Gastroesophageal sphincter (tissue), 4 donors: ENCODE results near the gene LIX1. TPM values are rescaled to one million over a fixed set of nuclear protein-coding genes. Genes with fewer than 3 reads are reported as not detected.

Experiments
- ATAC-seq: fragments of 150-250 bp; one replicate; pipeline ENCODE4 v1.9.1; 2016; ENCODE audit warnings: mild to moderate bottlenecking, moderate library complexity
- H3K27ac ChIP-seq, 4 donors: fragments of 200-600 bp; sonication (generic) in 3 of 4; 1 replicate in 3 of 4; 2 replicates in 1 of 4; pipeline ENCODE4 v1.5.1; 2016 to 2019
- H3K27me3 ChIP-seq: fragments of 200-600 bp; sonication (generic); one replicate; pipeline ENCODE4 v1.5.1; 2019
- H3K36me3 ChIP-seq, 2 donors: fragments of 200-600 bp; sonication (generic); one replicate each; pipeline ENCODE4 v1.5.1; 2019; ENCODE audit warnings: control low read depth in 1 of 2
- H3K4me1 ChIP-seq, 3 donors: fragments of 200-600 bp; sonication (generic); 1 replicate in 2 of 3; 2 replicates in 1 of 3; pipeline ENCODE4 v1.5.1; 2016 to 2019; ENCODE audit warnings: control low read depth in 2 of 3
- H3K4me3 ChIP-seq, 2 donors: fragments of 200-600 bp; sonication (generic); one replicate each; pipeline ENCODE4 v1.5.1; 2019; ENCODE audit warnings: mild to moderate bottlenecking in 1 of 2, moderate library complexity in 1 of 2
- H3K9me3 ChIP-seq, 3 donors: fragments of 200-600 bp; sonication (generic); one replicate each; pipeline ENCODE4 v1.5.1; 2017 to 2019; ENCODE audit warnings: control low read depth in 2 of 3
- CTCF ChIP-seq, 4 experiments: fragments of 200-600 bp in 2 of 4; fragments of 450-650 bp in 2 of 4; sonication (generic) in 1 of 4; IDR thresholded peaks; one replicate each; pipeline ENCODE4 v1.5.1; 2017 to 2019; ENCODE audit warnings: antibody characterized with exemption in 4 of 4, mild to moderate bottlenecking in 2 of 4, moderate library complexity in 2 of 4
- EP300 ChIP-seq: sonication (generic); formaldehyde crosslinking; IDR thresholded peaks from one replicate; pipeline ENCODE4 v1.6.1; 2017; ENCODE audit warnings: antibody characterized with exemption, mild to moderate bottlenecking
- POLR2A ChIP-seq, 2 donors: fragments of 450-650 bp; IDR thresholded peaks; one replicate each; pipeline ENCODE4 v1.6.1; 2017; ENCODE audit warnings: antibody characterized with exemption in 2 of 2, mild to moderate bottlenecking in 2 of 2, moderate library complexity in 1 of 2
- POLR2AphosphoS5 ChIP-seq: sonication (generic); formaldehyde crosslinking; IDR thresholded peaks from one replicate; pipeline ENCODE4 v1.6.1; 2017; ENCODE audit warnings: antibody characterized with exemption
- WGBS, 2 donors: methylation state at CpG; one replicate each; pipeline ENCODE4 v1.1.5; 2018; ENCODE audit warnings: low coverage in 1 of 2; 5-methylcytosine and 5-hydroxymethylcytosine counted together
- total RNA-seq, 4 donors: library from RNA; depleted of rRNA; stranded (reverse); fragments of >200 nt; gene quantifications; one replicate each; pipeline ENCODE4 v1.1.0, GENCODE V29; 2016

Gene LIX1
- total RNA-seq, 4 donors from 2014 or later, result 0.08 to 1.1 (median 0.67) TPM; not detected in 1

- Histone ChIP-seq H3K27me3 (no peaks in the 10 kb centered on the region), H3K27ac (no peak overlapping the region), H3K4me1 (peaks cover 0 to 22% (median 0%) of the 10 kb centered on the region in 3 donors), H3K9me3 (no peaks in the 10 kb centered on the region), H3K36me3 (no peaks in the 10 kb centered on the region), H3K4me3 (no peak overlapping the region)
- TF ChIP-seq POLR2AphosphoS5 (no peak), EP300 (no peak)
- 82 to 86% methylated on average over 3 to 4 of the region's 4 CpGs for WGBS, 2 donors
- ATAC-seq, result no peak
These were observed 70.4 kb downstream of the LIX1 start for GRCh38 chr5:97071993-97072392.

- no peaks in the 10 kb centered on the region for H3K9me3 ChIP-seq
- ATAC-seq, result peak; percentile 81
- peaks cover 0 to 22% (median 0%) of the 10 kb centered on the region in 3 donors for H3K4me1 ChIP-seq
- TF ChIP-seq POLR2AphosphoS5 (peak; percentile 74), POLR2A (IDR thresholded peaks at IDR 0.05) (no peak), EP300 (no peak)
- WGBS, 2 donors, result 28 to 32% methylated on average over 8 of the region's 8 CpGs
- peak overlapping the region; percentile 54 to 69 (median 62) for H3K27ac ChIP-seq
- no peak overlapping the region for H3K4me3 ChIP-seq
- H3K36me3 ChIP-seq, result no peaks in the 10 kb centered on the region
- H3K27me3 ChIP-seq, result no peaks in the 10 kb centered on the region
These were observed 71.3 kb downstream of the LIX1 start for GRCh38 chr5:97071101-97071500.

GRCh38 chr5:97070234-97070633 lies 72.2 kb downstream of the LIX1 start:
- Histone ChIP-seq H3K36me3 (no peaks in the 10 kb centered on the region), H3K4me1 (peaks cover 0 to 22% (median 0%) of the 10 kb centered on the region in 3 donors), H3K27ac (peak overlapping the region in 2 of 4 donors; percentile 56 to 69), H3K9me3 (no peaks in the 10 kb centered on the region), H3K4me3 (no peak overlapping the region), H3K27me3 (no peaks in the 10 kb centered on the region)
- no peak for ATAC-seq
- TF ChIP-seq POLR2AphosphoS5 (no peak), CTCF (IDR thresholded peaks at IDR 0.05) (no peak), EP300 (no peak), POLR2A (IDR thresholded peaks at IDR 0.05) (no peak)

GRCh38 chr5:97067296-97067850 lies 75.0 kb downstream of the LIX1 start:
- peaks cover 0 to 22% (median 0%) of the 10 kb centered on the region in 3 donors for H3K4me1 ChIP-seq
- H3K9me3 ChIP-seq, result no peaks in the 10 kb centered on the region
- TF ChIP-seq EP300 (no peak), POLR2AphosphoS5 (no peak), CTCF (IDR thresholded peaks at IDR 0.05) (no peak), POLR2A (IDR thresholded peaks at IDR 0.05) (no peak)
- H3K27me3 ChIP-seq, result no peaks in the 10 kb centered on the region
- H3K36me3 ChIP-seq, result no peaks in the 10 kb centered on the region
- ATAC-seq, result no peak
- H3K4me3 ChIP-seq, result no peak overlapping the region
- 21 to 41% methylated on average over 3 to 4 of the region's 4 CpGs for WGBS, 2 donors
- H3K27ac ChIP-seq, result no peak overlapping the region

GRCh38 chr5:97065475-97065874 lies 76.9 kb downstream of the LIX1 start:
- peaks cover 0 to 10% (median 0%) of the 10 kb centered on the region in 3 donors for H3K4me1 ChIP-seq
- no peak overlapping the region for H3K27ac ChIP-seq
- no peak for TF ChIP-seq CTCF (IDR thresholded peaks at IDR 0.05)
- no peak for TF ChIP-seq POLR2A (IDR thresholded peaks at IDR 0.05)
- TF ChIP-seq EP300, result no peak
- TF ChIP-seq POLR2AphosphoS5, result no peak
- ATAC-seq, result no peak
- H3K4me3 ChIP-seq, result no peak overlapping the region
- no peaks in the 10 kb centered on the region for H3K27me3 ChIP-seq
- WGBS, 2 donors, result 78 to 93% methylated on average over 2 of the region's 2 CpGs
- no peaks in the 10 kb centered on the region for H3K36me3 ChIP-seq
- H3K9me3 ChIP-seq, result no peaks in the 10 kb centered on the region

- ATAC-seq, result no peak
These were observed 79.2 kb downstream of the LIX1 start for GRCh38 chr5:97063251-97063650.

More at GRCh38 chr5:97063251-97063650, 79.2 kb downstream of the LIX1 start:
- Histone ChIP-seq H3K4me3 (no peak overlapping the region), H3K9me3 (peaks cover 0 to 9% (median 0%) of the 10 kb centered on the region in 3 donors), H3K27ac (no peak overlapping the region), H3K4me1 (peaks cover 0 to 7% (median 0%) of the 10 kb centered on the region in 3 donors), H3K27me3 (no peaks in the 10 kb centered on the region), H3K36me3 (no peaks in the 10 kb centered on the region)
- TF ChIP-seq POLR2AphosphoS5, result no peak
- TF ChIP-seq POLR2A (IDR thresholded peaks at IDR 0.05), result no peak
- no peak for TF ChIP-seq CTCF (IDR thresholded peaks at IDR 0.05)
- TF ChIP-seq EP300, result no peak
- 67 to 73% methylated on average over 1 of the region's 1 CpG for WGBS, 2 donors
